GM10266 (cell line): ENCODE measurements around the gene SUN1.
"Not testable (repeated sequence)": the region's sequence is repeated elsewhere in the genome, so short reads cannot be mapped to it uniquely, and the experiment has no call there.

Experiments
- DNase-seq: peaks from one replicate; pipeline ENCODE4 v3.0.0; 2012; ENCODE audit errors: extremely low spot score
- CTCF ChIP-seq: IDR thresholded peaks from 2 replicates; pipeline ENCODE4 v1.5.1; 2012; ENCODE audit warnings: mild to moderate bottlenecking, low read depth; ENCODE audit not compliant: control insufficient read depth, insufficient read depth; ENCODE audit errors: missing control alignments

Gene SUN1

GRCh38 chr7:869348-869747 lies 37.1 kb downstream of the SUN1 start:
- DNase-seq, result no peak
- TF ChIP-seq CTCF, result no peak

- no peak for DNase-seq
- TF ChIP-seq CTCF, result no peak
Observed at GRCh38 chr7:871900-872537, 39.7 kb downstream of the SUN1 start.

- DNase-seq, result not testable (repeated sequence)
Observed at GRCh38 chr7:872685-873084, 40.4 kb downstream of the SUN1 start.

GRCh38 chr7:873367-874002 lies 41.2 kb downstream of the SUN1 start:
- TF ChIP-seq CTCF, result peak; percentile 98
- peak; percentile 90 for DNase-seq

- no peak for TF ChIP-seq CTCF
- no peak for DNase-seq
Observed at GRCh38 chr7:874031-874749, 41.9 kb downstream of the SUN1 start.

GRCh38 chr7:875051-875450 lies 42.8 kb downstream of the SUN1 start:
- DNase-seq, result no peak
- TF ChIP-seq CTCF, result no peak

GRCh38 chr7:875476-876076 lies 43.3 kb downstream of the SUN1 start:
- no peak for DNase-seq

More at GRCh38 chr7:875476-876076, 43.3 kb downstream of the SUN1 start:
- TF ChIP-seq CTCF, result no peak
